Mesenteric fat pad (tissue), 1 donor: ENCODE data around the gene HMCN1. TPM values are rescaled to one million over a fixed set of nuclear protein-coding genes. Genes with fewer than 3 reads are reported as not detected.
"Not testable (repeated sequence)": the region's sequence is repeated elsewhere in the genome, so short reads cannot be mapped to it uniquely, and the experiment has no call there.

ENCODE experiments used
- DNase-seq: peaks from one replicate; pipeline ENCODE4 v3.0.0-alpha.2; 2020; ENCODE audit warnings: low spot score
- total RNA-seq: library from RNA; stranded (reverse); fragmentation: NEBNext Ultra II Directional; extraction: Animal tissue kit (Norgen Biotek cat#: 25700); gene quantifications from one replicate; pipeline ENCODE4 v1.2.1, GENCODE V29; 2021
- donor health status: DM: yes; HTN: yes; CAD: no.

The HMCN1 gene
- total RNA-seq, 1 donor from 2014 or later, result 13.3 TPM

- DNase-seq, result no peak
Observed at GRCh38 chr1:185846672-185847444, 112.7 kb downstream of the HMCN1 start.

GRCh38 chr1:185849014-185849413, 114.8 kb downstream of the HMCN1 start:
- no peak for DNase-seq

DNA sequence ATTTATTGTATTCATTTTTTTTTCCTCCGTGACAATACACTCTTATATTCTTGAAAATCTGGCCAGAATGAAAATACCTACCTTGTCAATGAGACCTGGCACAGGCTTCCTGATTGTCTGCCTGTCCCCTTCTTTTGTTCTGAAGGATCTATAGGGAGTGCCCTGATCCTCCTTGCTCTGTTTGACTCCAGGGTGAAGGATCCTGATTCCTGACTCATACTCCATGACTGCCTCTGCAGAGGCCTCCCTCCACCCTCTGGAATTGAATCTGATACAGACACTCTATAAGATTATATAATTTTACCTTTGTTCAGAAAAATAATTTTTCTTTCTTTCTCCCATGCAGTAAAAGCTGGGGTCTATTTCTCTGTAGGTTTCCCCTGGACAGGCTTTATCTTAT, 116.2 kb downstream of the HMCN1 start:
- DNase-seq, result no peak

DNA sequence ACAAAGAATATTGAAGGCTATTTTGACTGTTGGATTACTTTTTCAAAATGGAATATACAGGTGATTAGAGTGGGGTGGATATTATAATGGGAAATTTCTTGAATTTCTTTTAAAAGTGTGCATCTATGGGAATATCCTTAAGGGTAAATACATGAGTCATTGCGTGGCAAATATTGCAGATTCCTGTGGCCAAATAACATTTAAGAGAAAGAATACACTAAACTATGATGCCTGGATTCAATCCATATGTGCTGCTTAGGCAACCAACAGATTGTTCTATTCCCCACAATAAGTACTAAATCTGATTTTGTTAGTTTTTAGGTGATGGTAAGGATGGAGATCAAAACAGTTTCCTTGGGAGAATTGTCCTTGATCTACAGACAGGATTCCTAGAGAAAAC, 119.5 kb downstream of the HMCN1 start:
- DNase-seq, result no peak

DNA sequence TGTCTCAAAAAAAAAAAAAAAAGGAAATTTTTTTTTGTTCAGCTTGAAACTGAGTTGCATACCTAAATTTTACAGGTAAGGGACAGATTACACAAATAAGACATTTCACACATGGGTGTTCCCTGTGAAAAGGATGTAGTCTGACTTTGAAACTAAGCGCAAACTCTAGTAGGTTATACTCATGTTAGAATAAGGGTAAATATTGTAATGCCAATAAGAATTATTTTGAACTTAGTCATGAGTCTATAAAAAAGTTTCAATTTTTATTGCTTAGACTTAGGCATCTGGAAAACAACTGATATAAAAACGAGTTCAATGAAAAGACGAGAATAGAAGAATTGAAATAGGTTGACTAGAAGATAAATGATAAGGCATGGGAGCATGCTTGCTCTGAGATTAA, 122.3 kb downstream of the HMCN1 start:
- no peak for DNase-seq

DNA sequence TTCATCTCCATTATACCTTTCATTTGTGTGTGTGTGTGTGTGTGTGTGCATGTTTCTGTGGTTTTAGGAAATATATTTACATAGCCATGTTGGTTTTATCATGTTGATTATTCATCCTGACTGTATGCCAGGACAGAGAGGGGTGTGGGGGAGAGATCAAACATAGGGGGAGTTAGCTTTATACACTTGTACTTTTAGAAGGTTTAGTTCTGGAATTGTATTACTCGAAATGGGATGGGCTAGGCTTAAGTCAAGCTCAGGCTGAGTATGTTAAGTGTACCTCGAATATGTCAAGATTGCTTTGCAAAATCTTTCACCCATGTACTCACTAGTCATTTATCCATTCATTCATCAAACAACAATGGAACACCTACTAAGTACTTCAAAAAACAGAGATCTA, 123.3 kb downstream of the HMCN1 start:
- DNase-seq, result no peak

DNA sequence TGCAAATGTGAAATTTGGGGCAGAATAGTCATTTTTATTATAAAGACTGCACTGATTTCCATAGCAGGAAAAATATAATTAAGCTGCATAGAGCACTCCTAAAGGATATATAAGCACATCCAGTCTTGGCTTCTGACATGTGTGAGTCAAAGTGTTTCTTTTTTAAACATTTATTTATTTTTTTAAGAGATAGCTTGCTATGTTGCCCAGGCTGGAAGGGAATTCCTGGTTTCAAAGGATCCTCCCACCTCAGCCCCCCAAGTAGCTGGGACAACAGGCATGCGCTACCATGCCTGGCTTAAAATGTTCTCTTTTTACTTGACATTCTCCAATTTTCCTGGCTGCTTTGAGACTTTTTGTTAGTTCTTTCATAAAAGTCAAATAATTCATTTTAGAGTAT, 126.1 kb downstream of the HMCN1 start:
- DNase-seq, result no peak

GRCh38 chr1:185860859-185861258, 126.7 kb downstream of the HMCN1 start:
- DNase-seq, result no peak

- DNase-seq, result no peak
Observed at GRCh38 chr1:185861630-185862029, 127.4 kb downstream of the HMCN1 start.

DNA sequence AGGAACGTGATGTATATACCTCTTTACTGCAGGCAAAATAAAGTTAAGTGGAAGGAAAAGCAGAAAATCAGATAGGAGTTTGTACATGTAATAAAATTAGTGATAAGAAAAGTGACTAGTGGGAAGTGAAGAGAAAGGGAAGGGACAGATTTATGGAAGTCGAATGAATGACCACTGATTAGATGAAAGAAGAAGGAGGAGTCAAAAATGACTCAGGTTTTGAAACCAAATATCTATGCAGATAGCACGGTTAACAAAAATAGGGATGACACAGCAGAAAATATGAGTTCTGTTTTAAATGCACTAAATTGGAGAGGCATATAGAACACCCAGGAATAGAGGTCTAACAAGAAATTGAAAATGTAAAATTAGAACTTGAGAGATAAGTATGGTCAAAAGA, 128.0 kb downstream of the HMCN1 start:
- DNase-seq, result no peak

DNA sequence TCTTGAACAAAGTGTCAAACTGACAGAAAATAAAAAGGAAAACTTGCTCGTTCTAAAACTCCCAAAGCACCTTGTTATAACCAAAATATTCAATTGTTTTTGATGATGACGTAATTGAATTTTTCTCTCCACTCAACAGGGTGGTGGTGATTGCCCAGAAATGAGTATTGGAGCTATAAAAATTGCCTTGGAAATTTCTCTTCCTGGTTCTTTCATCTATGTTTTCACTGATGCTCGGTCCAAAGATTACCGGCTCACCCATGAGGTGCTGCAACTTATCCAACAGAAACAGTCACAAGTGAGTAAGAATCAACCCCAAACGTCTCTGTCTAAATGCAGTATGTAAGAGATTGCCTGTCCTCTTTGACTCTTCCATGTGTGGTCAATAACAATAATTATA, 130.1 kb downstream of the HMCN1 start:
- no peak for DNase-seq

- DNase-seq, result no peak
Observed at GRCh38 chr1:185864889-185865517, 130.8 kb downstream of the HMCN1 start.

DNA sequence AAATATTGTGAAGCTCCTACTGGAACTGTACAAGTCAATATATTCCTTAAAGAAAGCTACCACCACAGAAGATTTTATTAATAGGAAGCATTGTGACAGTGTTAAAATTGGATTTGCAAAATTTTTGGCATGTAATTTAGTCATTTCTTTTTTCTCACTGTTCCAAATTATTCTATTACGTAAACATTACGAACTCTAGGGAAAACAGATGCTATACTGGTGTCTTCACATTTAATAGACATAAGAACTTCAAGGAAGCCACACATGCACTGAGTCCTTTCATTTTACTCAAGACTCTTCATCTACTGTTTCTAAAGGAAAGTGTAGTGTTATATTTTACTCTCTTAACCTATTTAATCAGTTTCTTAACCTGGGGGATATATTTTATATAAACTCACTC, 135.4 kb downstream of the HMCN1 start:
- DNase-seq, result no peak

DNA sequence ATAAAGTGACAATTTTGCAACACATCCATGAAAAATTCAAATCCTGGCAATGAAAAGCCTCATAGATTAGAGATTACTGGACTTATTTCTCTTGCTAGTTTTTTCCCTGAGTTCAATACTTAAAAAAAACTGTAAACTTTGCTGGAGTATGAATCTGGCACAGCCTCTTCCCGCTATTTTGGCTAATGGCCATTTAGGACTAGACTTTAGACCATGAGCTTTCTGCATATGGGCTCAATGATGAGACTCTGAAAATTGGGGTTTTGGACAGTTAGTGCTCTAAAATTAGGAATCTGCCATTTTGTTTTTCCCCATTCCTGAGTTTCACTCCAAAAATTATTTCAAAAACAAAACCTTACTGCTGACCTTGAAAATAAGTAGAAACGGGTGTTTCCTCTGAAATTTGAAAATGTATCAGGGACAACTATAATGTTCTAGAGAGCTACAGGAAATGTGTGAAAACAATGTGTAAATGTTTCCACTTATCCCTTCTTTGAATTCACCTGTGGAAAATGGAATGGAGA, 137.5 kb downstream of the HMCN1 start:
- no peak for DNase-seq

- DNase-seq, result no peak
Observed at GRCh38 chr1:185874246-185874645, 140.1 kb downstream of the HMCN1 start.

- DNase-seq, result no peak
Observed at GRCh38 chr1:185880330-185880729, 146.1 kb downstream of the HMCN1 start.

DNA sequence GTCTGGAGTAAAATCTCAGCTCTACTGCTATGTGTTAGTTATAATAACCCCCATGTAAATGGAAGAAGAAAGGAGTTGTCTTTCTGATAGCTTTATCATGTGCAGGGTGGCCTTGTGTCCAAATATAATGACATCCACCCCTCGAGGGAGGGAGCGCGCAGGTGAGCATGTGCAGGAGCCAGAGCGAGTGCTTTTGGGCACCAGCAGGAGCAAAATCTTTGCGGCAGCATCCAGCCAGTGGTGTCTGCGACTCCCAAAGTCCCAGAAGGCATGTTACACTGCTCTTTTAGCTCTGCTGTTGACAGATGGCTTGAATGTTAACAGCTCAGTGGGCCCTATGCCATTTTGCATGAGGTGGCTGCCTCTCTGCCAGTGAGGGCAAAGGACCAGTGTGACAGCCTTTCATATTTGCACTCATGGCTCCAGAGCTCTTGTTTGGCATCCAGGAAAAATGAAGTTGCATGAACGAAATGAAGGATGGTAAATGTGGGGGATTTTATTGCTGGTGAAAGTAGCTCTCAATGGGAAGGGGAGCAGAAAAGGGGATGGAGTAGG, 146.7 kb downstream of the HMCN1 start:
- DNase-seq, result no peak

- no peak for DNase-seq
Observed at GRCh38 chr1:185886046-185886445, 151.9 kb downstream of the HMCN1 start.

DNA sequence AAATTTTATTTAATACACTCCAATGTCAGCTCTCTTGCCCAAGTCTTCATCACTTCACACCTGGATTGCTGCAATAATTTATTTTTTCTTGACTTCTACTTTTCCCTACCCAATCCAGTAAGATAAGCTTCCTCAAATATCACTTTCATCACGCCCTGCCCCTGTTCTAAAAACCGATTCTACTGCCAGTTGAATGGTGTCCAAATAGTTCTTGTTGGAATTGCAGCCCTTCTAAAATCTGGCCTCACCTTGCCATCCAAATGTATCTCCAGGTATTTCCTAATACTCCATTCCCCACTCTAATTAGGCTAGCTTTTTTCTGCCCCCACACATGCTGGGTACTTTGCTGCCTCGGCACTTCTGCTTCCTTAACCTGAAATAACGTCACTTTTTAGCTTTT, 152.5 kb downstream of the HMCN1 start:
- DNase-seq, result no peak

DNA sequence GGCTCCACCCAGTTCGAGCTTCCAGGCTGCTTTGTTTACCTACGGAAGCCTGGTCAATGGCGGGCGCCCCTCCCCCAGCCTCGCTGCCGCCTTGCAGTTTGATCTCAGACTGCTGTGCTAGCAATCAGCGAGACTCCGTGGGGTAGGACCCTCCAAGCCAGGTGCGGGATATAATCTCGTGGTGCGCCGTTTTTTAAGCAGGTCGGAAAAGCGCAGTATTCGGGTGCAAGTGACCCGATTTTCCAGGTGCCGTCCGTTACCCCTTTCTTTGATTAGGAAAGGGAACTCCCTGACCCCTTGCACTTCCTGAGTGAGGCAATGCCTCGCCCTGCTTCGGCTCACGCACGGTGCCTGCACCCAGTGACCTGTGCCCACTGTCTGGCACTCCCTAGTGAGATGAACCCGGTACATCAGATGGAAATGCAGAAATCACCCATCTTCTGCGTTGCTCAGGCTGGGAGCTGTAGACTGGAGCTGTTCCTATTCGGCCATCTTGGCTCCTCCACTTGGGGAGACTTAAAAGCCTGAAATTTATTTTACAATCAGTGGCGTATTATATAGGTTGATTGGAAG, 158.7 kb downstream of the HMCN1 start:
- DNase-seq, result not testable (repeated sequence)

DNA sequence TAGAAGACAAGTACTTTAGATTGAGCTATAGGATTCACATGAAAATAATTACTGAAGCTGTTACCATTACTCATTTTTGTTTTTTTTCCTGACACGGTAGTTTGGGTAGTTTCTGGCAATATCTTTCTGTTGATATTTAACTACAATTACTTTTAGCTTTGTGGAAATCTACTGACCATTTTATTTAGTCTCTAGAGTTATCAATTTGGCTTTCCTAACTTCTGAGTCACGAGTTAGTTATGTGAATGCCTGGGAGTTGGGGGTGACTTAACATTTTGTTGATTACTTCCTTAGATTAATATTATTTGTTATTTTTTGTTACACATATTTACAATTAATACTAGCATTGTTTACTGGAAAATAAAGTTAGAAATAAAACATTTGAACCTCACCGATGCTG, 160.6 kb downstream of the HMCN1 start:
- no peak for DNase-seq

DNA sequence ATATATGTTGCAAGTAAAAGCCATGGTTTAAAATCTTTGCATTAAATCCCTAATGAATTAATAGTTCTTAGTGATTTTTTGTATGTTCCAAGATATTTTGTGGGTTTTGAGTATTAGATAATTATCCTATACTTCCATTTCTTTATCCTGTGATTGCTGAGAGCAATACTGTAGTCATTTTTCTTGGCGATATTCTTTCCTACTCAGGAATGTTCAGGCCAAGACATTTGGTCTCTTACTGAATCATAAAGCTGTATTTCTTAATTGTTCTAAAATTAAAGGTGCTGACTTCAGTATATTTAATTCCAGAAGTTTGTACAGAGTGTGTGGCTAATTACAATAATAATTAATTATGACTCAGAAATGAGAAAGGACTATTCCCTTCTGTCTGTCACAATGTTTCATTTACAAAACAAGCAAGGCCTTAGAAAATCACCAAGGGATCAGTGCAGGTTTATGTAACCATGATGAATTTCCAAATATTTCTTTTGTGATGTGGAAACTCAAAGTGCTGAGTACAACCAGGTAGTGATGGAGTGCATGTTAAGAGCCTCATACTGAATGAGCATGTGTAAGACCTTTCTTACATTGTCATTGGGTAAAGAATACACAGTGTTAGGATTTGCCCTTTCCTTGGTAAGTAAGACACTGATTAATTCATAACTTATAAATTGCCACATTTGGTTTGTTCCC, 161.2 kb downstream of the HMCN1 start:
- no peak for DNase-seq
